Measurements from ENCODE around the gene RPN2. TPM values are rescaled to one million over a fixed set of nuclear protein-coding genes. Genes with fewer than 3 reads are reported as not detected.

The RPN2 gene
- total RNA-seq, 1 donor from 2014 or later = 119 TPM

DNA sequence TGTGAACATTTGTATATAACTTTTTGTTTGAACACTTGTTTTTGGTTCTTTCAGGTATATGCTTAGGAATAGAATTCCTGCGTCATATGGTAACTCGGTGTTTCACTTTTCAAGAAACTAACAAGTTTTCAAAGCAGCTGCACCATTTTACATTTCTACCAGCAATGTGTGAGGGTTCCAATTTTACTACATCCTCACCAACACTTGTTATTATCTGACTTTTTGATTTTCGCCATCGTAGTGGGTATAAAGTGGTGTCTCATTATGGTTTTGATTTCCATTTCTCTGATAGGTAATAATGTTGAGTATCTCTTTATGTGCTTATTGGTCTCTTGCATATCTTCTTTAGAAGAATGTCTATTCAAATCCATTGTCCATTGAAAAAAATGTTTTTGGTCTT is 39.8 kb downstream of the RPN2 start:
- DNase-seq = no peak

DNA sequence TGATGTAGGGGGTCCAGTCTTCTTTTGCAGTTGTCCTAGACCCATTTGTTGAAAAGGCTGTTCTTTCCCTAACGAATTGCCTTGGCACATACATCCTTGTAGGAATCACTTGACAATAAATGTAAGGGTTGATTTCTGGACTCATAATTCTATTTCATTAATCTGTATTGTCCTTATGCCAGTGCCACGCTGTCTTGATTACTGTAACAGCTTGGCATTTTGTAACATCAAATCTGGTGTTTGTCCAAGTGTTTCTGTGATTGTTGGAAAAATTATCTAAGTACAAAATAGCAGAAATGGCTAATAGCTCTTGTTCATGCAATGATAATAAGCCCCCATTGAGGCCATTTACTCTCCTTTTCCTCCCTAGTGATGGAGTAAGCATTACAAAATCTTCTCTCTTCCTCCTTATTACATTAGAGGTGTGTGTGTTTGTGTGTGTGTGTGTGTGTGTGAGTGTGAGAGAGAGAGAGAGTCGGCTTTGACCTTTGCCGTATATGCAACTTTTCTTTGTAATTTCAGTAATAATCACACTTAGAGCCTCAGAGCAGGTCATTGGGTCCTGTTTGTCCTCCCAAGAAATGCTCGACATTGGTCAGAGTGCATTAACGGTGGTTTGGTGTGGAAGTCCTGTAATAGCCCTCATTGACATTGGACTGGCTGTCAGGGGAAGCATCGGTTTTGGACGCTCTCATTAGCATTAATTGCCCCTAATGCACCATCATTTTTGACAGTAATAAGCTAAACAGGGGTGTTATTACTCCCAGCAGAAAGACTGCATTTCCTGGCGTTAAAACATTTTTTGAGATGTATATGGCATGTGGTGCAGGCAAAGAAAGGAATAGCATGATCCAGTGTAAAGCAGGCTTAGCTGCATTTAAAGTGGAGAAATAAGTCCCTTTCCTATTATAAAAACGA is 40.9 kb downstream of the RPN2 start:
- no peak for DNase-seq

GRCh38 chr20:37220731-37221130 is 41.6 kb downstream of the RPN2 start:
- DNase-seq = no peak

DNA sequence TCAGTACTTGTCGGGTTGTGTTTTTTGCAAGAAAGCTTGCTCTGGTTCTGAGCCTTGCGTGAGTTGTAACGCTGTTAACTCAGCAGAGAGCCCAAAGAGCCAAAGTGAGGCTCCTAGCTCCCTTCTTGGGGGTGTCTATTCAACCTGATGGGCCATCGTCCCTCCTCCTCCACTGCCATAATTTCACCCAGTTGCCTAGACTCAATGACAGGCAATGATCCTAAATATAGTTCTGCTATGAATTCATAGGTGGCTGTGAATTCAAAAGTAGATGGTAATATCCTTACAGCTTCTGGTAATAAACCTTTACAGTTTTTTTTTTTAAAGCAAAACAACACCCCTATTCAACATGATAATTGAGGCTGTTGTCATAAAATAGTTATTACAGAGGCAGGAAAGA is 43.0 kb downstream of the RPN2 start:
- no peak for DNase-seq

GRCh38 chr20:37223053-37223452 is 43.9 kb downstream of the RPN2 start:
- DNase-seq = no peak

DNA sequence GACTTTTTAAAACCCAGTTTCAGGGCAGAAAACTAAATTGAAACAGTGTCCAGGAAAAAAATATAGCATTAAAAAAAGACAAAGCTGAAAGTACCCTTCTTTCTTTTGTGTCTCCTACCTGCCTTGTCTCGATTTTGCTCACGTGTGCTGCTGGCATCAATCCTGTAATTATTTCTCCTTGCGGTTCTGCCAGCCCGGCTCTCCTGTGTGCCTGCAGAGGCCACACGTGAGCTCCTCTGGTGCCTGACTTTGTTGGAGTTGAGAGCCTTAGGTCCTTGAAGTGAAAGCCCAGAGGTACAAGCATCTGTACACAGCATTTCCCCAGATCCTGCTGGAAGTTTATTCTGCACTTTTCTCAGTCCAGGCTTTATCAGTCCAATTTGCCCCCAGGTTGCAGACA is 46.0 kb downstream of the RPN2 start:
- no peak for DNase-seq

GRCh38 chr20:37226889-37227288 is 47.8 kb downstream of the RPN2 start:
- no peak for DNase-seq

- no peak for DNase-seq
These were observed 49.0 kb downstream of the RPN2 start for GRCh38 chr20:37228082-37228481.

DNA sequence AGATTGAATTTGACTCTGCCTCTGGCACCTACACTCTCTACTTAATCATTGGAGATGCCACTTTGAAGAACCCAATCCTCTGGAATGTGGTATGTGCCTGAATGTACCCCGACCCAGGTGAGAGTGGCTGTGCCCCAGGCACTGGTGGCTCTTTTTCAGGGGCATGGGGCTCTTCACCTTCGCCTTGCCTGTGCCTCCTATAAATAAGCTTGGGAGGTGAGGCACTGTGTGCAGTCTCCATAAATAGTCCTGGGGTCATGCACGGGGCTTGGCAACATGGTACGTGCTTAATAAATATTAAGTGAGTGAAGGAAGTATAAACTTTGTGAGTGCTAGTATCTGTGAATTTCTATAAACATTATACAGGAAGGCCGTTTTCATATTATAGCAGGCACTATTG is 49.5 kb downstream of the RPN2 start:
- no peak for DNase-seq

DNA sequence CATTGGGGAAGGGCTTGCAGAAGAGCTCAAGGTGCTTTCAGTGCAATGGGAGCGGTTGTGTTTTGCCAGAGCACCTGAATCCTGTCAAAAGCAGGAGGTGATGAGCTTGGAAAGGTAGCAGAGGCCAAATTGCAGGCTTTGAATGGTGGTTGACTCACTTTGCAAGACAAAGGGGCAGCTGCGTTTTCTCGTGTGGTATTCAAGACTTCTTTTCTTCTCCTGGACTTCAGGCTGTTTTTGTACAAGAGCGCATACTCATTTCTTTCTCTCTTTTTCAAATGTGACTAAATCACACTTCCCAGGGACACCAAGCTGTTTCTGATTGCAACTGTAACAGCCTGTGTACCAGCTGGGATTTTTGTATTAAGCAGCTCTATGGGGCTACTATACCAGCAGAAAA is 50.2 kb downstream of the RPN2 start:
- DNase-seq = no peak

DNA sequence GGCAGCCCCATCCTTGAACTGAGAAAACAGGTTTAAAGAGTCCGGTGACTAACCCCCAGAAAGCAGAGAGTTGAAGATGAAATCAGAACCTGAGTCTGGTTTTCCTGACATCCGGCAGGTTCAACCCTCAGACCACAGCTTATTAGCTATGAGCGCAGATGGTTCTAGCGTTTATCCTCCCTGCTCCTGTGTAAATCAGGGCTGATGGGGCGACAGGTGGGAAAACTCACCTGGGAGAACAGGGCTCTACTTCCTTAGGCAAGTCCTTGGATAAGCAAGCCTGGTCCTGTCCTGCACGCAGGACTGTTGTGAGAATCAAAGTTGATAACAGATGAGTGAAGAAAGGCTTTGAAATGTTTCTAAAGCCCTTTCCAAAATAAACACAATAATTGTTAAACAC is 51.1 kb downstream of the RPN2 start:
- no peak for DNase-seq

GRCh38 chr20:37231947-37232630 is 53.0 kb downstream of the RPN2 start:
- DNase-seq = peak; percentile 88

DNA sequence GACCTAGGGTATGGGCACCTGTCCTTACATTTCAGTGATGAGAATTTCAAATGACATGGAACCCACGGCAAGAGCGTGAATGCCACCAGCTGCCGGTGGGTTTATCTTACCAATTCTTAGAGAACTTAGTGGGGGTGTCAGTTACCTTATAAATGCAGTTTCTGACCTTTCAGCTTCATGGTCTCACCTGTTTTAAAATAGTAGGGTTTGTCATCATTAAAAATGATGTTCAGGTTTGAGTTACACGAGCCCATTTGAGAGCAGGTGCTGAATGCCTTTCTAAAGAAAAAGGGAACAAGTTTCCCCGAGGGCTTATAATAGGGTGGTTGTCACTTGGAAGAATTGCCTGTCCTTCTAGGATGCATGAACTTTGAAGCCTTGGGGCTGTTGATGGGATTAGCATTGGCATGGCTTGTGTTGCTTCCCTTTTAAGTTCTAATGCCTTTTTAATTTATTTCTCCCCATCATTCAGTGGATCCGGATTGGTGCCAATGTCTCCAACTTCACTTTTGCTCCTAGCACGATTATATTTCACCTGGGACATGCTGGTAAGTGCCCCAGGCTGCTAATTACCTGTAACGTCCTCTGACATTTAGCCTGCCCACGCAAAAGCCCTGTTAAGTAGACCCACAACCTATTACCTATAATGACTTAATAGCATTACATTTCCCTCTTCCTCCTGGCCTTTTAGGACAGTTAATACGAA is 54.6 kb downstream of the RPN2 start:
- DNase-seq = peak; percentile 57

GRCh38 chr20:37234254-37234581 is 55.1 kb downstream of the RPN2 start:
- DNase-seq = no peak

DNA sequence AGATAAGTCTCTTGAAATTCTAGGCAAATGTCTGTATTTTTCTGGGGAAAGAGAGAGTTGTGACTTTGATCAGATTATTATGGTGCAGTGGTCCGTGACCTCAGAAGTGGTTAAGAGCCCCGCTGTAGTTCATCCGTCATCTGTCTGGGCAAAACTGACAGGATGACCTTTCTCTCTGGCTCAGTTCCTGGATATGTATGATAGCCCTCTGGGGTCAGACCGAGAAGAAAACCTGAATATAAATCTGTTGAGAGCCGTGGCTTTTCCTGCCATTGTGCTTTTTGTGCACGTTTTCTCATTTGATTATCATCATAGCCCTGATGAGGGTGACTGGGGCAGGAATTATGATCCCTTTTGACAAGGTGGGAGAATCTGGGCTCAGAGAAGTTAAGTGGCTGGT is 55.9 kb downstream of the RPN2 start:
- no peak for DNase-seq

DNA sequence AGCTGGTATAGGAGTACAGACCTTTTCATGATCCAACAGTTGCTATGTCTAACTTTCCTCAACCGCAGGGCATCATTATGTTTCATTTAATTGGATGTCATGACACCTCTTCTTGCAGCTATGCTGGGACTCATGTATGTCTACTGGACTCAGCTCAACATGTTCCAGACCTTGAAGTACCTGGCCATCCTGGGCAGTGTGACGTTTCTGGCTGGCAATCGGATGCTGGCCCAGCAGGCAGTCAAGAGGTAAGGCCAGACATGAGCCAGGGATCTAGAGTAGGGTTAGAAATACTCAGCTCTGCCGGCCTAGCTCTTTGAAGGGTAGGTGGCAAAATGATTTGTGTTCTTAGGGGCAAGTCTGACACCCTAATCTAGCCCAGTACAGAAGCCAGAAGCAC is 57.3 kb downstream of the RPN2 start:
- DNase-seq = no peak

GRCh38 chr20:37237656-37238055 is 58.5 kb downstream of the RPN2 start:
- DNase-seq = no peak

GRCh38 chr20:37238426-37238825 is 59.3 kb downstream of the RPN2 start:
- DNase-seq = peak; percentile 50

GRCh38 chr20:37238935-37239451 is 59.9 kb downstream of the RPN2 start:
- DNase-seq = peak; percentile 96

GRCh38 chr20:37240337-37241067 is 61.4 kb downstream of the RPN2 start:
- no peak for DNase-seq

- no peak for DNase-seq
These were observed 63.4 kb downstream of the RPN2 start for GRCh38 chr20:37242503-37242902.
